ENCODE data around the gene MCC. TPM values are rescaled to one million over a fixed set of nuclear protein-coding genes. Genes with fewer than 3 reads are reported as not detected.

MCC gene
- total RNA-seq, 1 donor from 2014 or later = 18.9 TPM

DNA sequence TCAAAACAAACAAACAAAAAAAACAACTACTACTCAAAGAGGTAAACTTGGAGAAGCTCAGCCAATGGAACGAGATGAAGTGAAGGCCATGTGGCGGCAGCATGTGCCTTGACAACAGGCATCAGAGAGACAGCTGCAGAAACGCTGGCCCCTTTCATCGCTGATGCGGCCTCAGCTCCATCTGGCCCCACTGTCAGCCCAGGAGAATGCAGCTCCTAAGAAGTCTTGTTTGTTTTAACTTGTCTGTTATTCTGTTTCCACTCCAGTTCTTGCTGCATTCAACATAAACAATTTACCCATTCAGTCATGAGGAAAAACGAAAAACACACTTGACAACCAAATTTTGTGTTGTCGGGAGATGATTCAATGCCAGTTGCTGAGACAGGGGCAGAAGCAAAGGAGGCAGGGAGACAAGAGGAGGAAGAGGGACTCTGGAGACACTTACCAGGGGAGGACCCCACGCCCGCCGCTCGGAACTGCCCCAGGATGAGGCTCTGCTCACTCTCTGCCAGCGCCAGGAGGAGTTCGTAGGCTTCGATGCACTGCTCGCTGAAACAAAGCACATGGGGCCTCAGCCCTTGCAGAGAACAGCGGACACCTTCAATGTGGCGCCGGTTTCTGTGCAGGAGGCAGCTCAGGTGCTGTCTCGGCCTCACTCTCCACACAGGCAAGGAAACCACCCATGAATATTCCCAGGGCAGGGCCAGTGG, 420.5 kb downstream of the MCC start:
- no peaks in the 10 kb centered on the region for H3K27me3 Mint-ChIP-seq
- H3K36me3 Mint-ChIP-seq (ENCODE audit: insufficient read depth) = peaks cover 3% of the 10 kb centered on the region
- TF ChIP-seq, protein P1, sequence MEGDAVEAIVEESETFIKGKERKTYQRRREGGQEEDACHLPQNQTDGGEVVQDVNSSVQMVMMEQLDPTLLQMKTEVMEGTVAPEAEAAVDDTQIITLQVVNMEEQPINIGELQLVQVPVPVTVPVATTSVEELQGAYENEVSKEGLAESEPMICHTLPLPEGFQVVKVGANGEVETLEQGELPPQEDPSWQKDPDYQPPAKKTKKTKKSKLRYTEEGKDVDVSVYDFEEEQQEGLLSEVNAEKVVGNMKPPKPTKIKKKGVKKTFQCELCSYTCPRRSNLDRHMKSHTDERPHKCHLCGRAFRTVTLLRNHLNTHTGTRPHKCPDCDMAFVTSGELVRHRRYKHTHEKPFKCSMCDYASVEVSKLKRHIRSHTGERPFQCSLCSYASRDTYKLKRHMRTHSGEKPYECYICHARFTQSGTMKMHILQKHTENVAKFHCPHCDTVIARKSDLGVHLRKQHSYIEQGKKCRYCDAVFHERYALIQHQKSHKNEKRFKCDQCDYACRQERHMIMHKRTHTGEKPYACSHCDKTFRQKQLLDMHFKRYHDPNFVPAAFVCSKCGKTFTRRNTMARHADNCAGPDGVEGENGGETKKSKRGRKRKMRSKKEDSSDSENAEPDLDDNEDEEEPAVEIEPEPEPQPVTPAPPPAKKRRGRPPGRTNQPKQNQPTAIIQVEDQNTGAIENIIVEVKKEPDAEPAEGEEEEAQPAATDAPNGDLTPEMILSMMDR (IDR thresholded peaks at IDR 0.05; ENCODE audit: unreplicated experiment) = no peak
- H3K9me3 Mint-ChIP-seq (ENCODE audit: low read depth) = no peaks in the 10 kb centered on the region
- no peak overlapping the region for H3K27ac Mint-ChIP-seq
- DNase-seq (ENCODE audit: low spot score, unreplicated experiment) = no peak
- no peak overlapping the region for H3K4me3 Mint-ChIP-seq (ENCODE audit: low read depth)
- H3K4me1 Mint-ChIP-seq (ENCODE audit: low read depth) = no peaks in the 10 kb centered on the region

DNA sequence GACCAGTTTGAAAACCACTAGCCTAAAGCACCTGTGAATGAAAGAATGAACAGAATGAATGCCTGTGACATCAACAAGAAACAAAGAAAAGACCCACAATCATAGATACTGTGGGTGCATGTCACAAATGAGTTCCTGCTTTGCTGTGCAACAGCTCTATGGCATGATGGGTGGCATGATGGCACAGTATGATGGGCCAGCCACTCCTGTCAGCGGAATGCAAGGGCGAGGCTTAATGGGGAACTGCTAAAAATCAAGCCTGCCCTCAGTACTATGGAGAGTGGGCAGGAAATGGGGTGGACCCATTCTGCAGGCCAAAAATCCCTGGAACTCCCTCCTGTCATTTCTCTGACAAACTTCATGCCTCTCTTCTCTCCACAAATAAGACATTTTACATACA, 422.6 kb downstream of the MCC start:
- no peak for DNase-seq (ENCODE audit: low spot score, unreplicated experiment)

DNA sequence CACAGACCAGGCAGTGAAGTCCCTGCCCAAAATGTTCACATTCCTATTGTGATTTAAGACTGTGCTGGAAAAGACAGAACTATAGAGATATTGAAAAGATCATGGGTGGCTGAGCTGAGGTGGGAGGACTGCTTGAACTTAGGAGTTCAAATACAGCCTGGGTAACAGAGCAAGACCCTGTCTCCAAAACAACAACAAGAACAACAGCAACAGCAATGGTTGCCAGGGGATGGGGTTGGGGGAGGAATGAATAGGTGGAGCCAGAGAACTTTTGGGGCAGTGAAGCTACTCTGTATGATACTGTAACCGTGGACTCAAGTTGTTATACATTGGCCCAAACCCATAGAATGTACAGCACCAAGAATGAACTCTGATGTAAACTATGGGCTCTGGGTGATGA, 423.4 kb downstream of the MCC start:
- TF ChIP-seq, protein P1 (IDR thresholded peaks at IDR 0.05; ENCODE audit: unreplicated experiment) = no peak
- H3K4me3 Mint-ChIP-seq (ENCODE audit: low read depth) = no peak overlapping the region
- no peak overlapping the region for H3K27ac Mint-ChIP-seq
- H3K9me3 Mint-ChIP-seq (ENCODE audit: low read depth) = no peaks in the 10 kb centered on the region
- DNase-seq (ENCODE audit: low spot score, unreplicated experiment) = no peak
- no peaks in the 10 kb centered on the region for H3K27me3 Mint-ChIP-seq
- peaks cover 5% of the 10 kb centered on the region for H3K36me3 Mint-ChIP-seq (ENCODE audit: insufficient read depth)
- peaks cover 2% of the 10 kb centered on the region for H3K4me1 Mint-ChIP-seq (ENCODE audit: low read depth)

More for the DNA sequence above, 422.6 kb downstream of the MCC start:
- no peak overlapping the region for H3K4me3 Mint-ChIP-seq (ENCODE audit: low read depth)
- H3K27ac Mint-ChIP-seq = no peak overlapping the region
- no peaks in the 10 kb centered on the region for H3K9me3 Mint-ChIP-seq (ENCODE audit: low read depth)
- TF ChIP-seq, protein P1 (IDR thresholded peaks at IDR 0.05; ENCODE audit: unreplicated experiment) = no peak
- H3K4me1 Mint-ChIP-seq (ENCODE audit: low read depth) = no peaks in the 10 kb centered on the region
- H3K36me3 Mint-ChIP-seq (ENCODE audit: insufficient read depth) = peaks cover 5% of the 10 kb centered on the region
- H3K27me3 Mint-ChIP-seq = no peaks in the 10 kb centered on the region

DNA sequence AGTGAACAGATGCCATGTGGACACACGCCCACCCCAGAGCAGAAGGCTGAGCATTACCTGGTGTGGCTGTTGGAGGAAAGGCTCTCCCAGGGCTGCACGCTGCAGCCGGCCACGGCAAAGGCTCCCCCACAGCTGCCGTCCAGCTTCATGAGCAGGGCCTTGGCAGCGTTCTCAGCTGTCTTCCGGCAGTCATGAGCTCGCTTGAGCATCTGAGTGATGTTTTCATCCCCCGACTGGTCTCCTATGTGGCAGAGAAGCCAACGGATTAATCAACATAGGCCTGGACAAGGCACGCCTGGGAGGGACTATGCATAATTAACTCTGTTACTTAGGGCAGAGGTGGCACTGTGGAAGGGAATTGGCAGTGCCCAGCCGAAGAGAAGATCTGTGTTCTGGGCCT, 424.3 kb downstream of the MCC start:
- H3K4me1 Mint-ChIP-seq (ENCODE audit: low read depth) = peaks cover 10% of the 10 kb centered on the region
- DNase-seq (ENCODE audit: low spot score, unreplicated experiment) = no peak
- TF ChIP-seq, protein P1 (IDR thresholded peaks at IDR 0.05; ENCODE audit: unreplicated experiment) = no peak
- H3K36me3 Mint-ChIP-seq (ENCODE audit: insufficient read depth) = peaks cover 5% of the 10 kb centered on the region
- no peak overlapping the region for H3K4me3 Mint-ChIP-seq (ENCODE audit: low read depth)
- no peaks in the 10 kb centered on the region for H3K27me3 Mint-ChIP-seq
- H3K9me3 Mint-ChIP-seq (ENCODE audit: low read depth) = no peaks in the 10 kb centered on the region
- H3K27ac Mint-ChIP-seq = no peak overlapping the region

DNA sequence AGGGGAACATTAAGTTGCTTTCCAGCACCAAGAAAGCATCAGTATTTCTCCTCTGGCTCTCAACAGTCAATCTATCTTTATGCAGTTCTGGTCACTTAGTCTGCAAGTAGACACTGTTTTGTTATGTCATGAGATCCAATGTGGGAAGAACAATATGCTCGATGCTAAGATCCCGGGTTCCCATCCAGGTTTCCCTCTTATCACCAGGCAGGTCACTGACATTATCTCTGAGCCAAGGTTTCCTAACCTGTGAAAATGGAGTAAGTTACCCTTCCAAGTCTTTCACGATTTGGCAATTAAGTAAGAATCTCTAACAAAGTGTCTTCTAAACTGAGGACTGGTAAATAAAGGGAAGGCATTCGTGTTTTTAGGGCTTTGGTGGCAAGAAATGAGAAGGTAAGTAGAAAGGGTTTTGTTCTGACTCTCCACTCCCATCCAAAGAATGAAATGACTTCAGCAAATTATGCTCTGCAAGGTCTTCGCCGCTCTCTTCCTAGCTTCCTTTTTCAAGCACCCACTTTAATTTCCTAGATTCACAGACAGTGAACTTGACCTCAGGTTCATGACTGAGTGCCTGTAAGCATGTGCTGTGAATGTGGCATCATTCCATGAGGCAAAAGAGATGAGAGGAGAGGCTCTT, 425.3 kb downstream of the MCC start:
- Mint-ChIP-seq H3K36me3 (ENCODE audit: insufficient read depth) (peaks cover 5% of the 10 kb centered on the region), H3K27me3 (no peaks in the 10 kb centered on the region), H3K27ac (no peak overlapping the region), H3K4me3 (ENCODE audit: low read depth) (no peak overlapping the region), H3K9me3 (ENCODE audit: low read depth) (no peaks in the 10 kb centered on the region), H3K4me1 (ENCODE audit: low read depth) (peaks cover 10% of the 10 kb centered on the region)
- no peak for DNase-seq (ENCODE audit: low spot score, unreplicated experiment)
- TF ChIP-seq, protein P1 (IDR thresholded peaks at IDR 0.05; ENCODE audit: unreplicated experiment) = no peak

All from progenitor cell of endocrine pancreas (in vitro differentiated cells).